Measurements from ENCODE around the gene ITGAD. TPM values are rescaled to one million over a fixed set of nuclear protein-coding genes. Genes with fewer than 3 reads are reported as not detected.

Gene ITGAD
- total and polyA plus RNA-seq, 2 of the 8 experiments (the other 6 are each of a cell fraction or from before 2014, with no cell fraction given) = 0.06 TPM; not detected in 1

DNA sequence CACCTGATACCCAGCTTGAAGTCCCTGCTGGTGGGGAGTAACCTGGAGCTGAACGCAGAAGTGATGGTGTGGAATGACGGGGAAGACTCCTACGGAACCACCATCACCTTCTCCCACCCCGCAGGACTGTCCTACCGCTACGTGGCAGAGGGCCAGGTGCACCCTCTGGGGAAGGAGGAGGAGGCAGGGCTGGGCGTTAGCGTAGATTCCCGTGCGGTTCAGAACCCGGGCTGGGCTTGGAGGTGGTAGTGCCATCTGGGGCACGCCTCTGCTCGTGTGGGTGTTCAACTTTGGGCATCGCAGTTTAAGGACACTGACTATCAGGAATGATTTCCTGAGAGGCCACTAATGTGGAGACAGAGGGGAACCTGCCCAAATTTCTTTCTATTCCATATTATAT, 19.9 kb upstream of the ITGAD start:
- H4K20me1 ChIP-seq (replicated peaks in 1 of 2; ENCODE audit: control insufficient read depth in 1 of 2, insufficient read depth in 2 of 2, low read length in 2 of 2) = peaks cover 0 to 2% of the 10 kb centered on the region in 2 experiments
- no peak overlapping the region for H2BK20ac ChIP-seq (ENCODE audit: low read length)
- no peak overlapping the region for H3K4ac ChIP-seq (replicated peaks; ENCODE audit: insufficient read length, low read depth, low read length)
- no peak overlapping the region for H2BK120ac ChIP-seq (replicated peaks; ENCODE audit: low read depth, low read length)
- H2BK5ac ChIP-seq (ENCODE audit: low read depth, low read length) = no peak overlapping the region
- no peaks in the 10 kb centered on the region for H3K79me1 ChIP-seq (ENCODE audit: low read depth, low read length)
- no peak overlapping the region for H3K4me2 ChIP-seq (ENCODE audit: insufficient read depth in 1 of 2, low read depth in 2 of 2, low read length in 2 of 2)
- no peaks in the 10 kb centered on the region for H3K23me2 ChIP-seq (ENCODE audit: low read depth, low read length)
- no peaks in the 10 kb centered on the region for H3K9me3 ChIP-seq (ENCODE audit: insufficient read depth in 2 of 2, low read depth in 1 of 2, low read length in 1 of 2)
- no peak overlapping the region for H4K8ac ChIP-seq (ENCODE audit: extremely low read depth, insufficient read depth, low read length)
- no peak overlapping the region for H4K5ac ChIP-seq (ENCODE audit: insufficient read length, low read depth, low read length)
- ChIA-PET POLR2A (ENCODE audit: partially characterized antibody) (no interaction called here), CTCF (ENCODE audit: partially characterized antibody) (interaction anchor here (1.7 to 3.0 kb wide), 2 partner anchors 10 to 13 kb away, joined by 6 to 12 read pairs; no protein-coding TSS in a partner anchor)
- DNase-seq (ENCODE audit: low read depth in 1 of 2, low spot score in 2 of 2) (no peak), FAIRE-seq (no peak)
- H3K18ac ChIP-seq (ENCODE audit: extremely low read depth, low read length) = no peak overlapping the region
- H3K4me3 ChIP-seq (ENCODE audit: extremely low read depth in 1 of 4, insufficient read depth in 2 of 4, low read depth in 3 of 4, low read length in 4 of 4) = no peak overlapping the region
- no peak overlapping the region for H3K27ac ChIP-seq (ENCODE audit: low read depth, low read length)
- no peaks in the 10 kb centered on the region for H3K36me3 ChIP-seq (ENCODE audit: control insufficient read depth in 2 of 4, insufficient read depth in 4 of 4, low read length in 3 of 4)
- no peak overlapping the region for H3K23ac ChIP-seq (ENCODE audit: insufficient read length)
- H3K9ac ChIP-seq (replicated peaks in 1 of 4; ENCODE audit: extremely low read depth in 1 of 4, low read depth in 3 of 4, low read length in 3 of 4) = no peak overlapping the region
- no peak overlapping the region for H2AFZ ChIP-seq (ENCODE audit: low read length)
- 75% methylated on average over 14 of the region's 14 CpGs; no CpG with 5 or more reads in 1 of the 2 experiments for WGBS, 2 experiments (ENCODE audit: extremely low coverage in 1 of 2, insufficient coverage in 1 of 2, insufficient read length in 1 of 2, insufficient replicate concordance in 2 of 2, low coverage in 1 of 2, low lambda C conversion rate in 2 of 2, missing lambda C conversion rate in 1 of 2)
- H2BK12ac ChIP-seq (ENCODE audit: low read depth, low read length) = no peak overlapping the region
- H3K4me1 ChIP-seq (replicated peaks in 1 of 4; ENCODE audit: control insufficient read depth in 3 of 4, insufficient read depth in 4 of 4, low read length in 3 of 4) = no peaks in the 10 kb centered on the region
- H3K14ac ChIP-seq (ENCODE audit: insufficient read length) = no peak overlapping the region
- no peak overlapping the region for H2BK15ac ChIP-seq (ENCODE audit: low read length)
- H4K91ac ChIP-seq (replicated peaks; ENCODE audit: insufficient read length, low read length) = no peak overlapping the region
- no peaks in the 10 kb centered on the region for H3K27me3 ChIP-seq (replicated peaks in 1 of 4; ENCODE audit: control insufficient read depth in 3 of 4, extremely low read depth in 1 of 4, insufficient read depth in 3 of 4, low read length in 3 of 4)
- H2AK5ac ChIP-seq (ENCODE audit: low read depth, low read length) = no peak overlapping the region
- no peaks in the 10 kb centered on the region for H3K79me2 ChIP-seq (ENCODE audit: control insufficient read depth in 1 of 2, insufficient read depth in 2 of 2, low read length in 2 of 2)
- H3K56ac ChIP-seq (replicated peaks; ENCODE audit: insufficient read length, low read depth, low read length) = no peak overlapping the region
- TF ChIP-seq TAF1 (IDR thresholded peaks at IDR 0.05; ENCODE audit: low read depth, low read length) = no peak
- TF ChIP-seq GTF2F1 (IDR thresholded peaks at IDR 0.05; ENCODE audit: borderline replicate concordance, low read depth, low read length) = no peak
- no peak for TF ChIP-seq SIRT6 (IDR thresholded peaks at IDR 0.05; ENCODE audit: low read length)
- TF ChIP-seq ZNF274 (IDR thresholded peaks at IDR 0.05; ENCODE audit: borderline replicate concordance, extremely low read depth, low read length) = no peak
- no peak for TF ChIP-seq SP4 (IDR thresholded peaks at IDR 0.05; ENCODE audit: low read length)
- TF ChIP-seq CHD1 (IDR thresholded peaks at IDR 0.05; ENCODE audit: low read depth, low read length) = no peak
- TF ChIP-seq BCL11A (IDR thresholded peaks at IDR 0.05; ENCODE audit: low read depth in 2 of 2, low read length in 2 of 2) = no peak
- TF ChIP-seq JUND (IDR thresholded peaks at IDR 0.05; ENCODE audit: low read length) = no peak
- TF ChIP-seq, protein P1, sequence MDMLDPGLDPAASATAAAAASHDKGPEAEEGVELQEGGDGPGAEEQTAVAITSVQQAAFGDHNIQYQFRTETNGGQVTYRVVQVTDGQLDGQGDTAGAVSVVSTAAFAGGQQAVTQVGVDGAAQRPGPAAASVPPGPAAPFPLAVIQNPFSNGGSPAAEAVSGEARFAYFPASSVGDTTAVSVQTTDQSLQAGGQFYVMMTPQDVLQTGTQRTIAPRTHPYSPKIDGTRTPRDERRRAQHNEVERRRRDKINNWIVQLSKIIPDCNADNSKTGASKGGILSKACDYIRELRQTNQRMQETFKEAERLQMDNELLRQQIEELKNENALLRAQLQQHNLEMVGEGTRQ (IDR thresholded peaks at IDR 0.05; ENCODE audit: low read length) = no peak
- TF ChIP-seq YY1 (IDR thresholded peaks at IDR 0.05; ENCODE audit: low read depth, low read length) = no peak
- no peak for TF ChIP-seq KDM5A (IDR thresholded peaks at IDR 0.05; ENCODE audit: low read length)
- TF ChIP-seq ASH2L (IDR thresholded peaks at IDR 0.05; ENCODE audit: low read length) = no peak
- TF ChIP-seq, protein P2, sequence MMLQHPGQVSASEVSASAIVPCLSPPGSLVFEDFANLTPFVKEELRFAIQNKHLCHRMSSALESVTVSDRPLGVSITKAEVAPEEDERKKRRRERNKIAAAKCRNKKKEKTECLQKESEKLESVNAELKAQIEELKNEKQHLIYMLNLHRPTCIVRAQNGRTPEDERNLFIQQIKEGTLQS (IDR thresholded peaks at IDR 0.05; ENCODE audit: insufficient read depth, low read depth, low read length) = no peak

Data from H1 (cell line).